ENCODE results near the gene ITPKA. TPM values are rescaled to one million over a fixed set of nuclear protein-coding genes. Genes with fewer than 3 reads are reported as not detected.

ITPKA gene
- polyA plus RNA-seq = 0.12 to 0.14 TPM in 2 of 3 replicates, not detected in the other
- polyA plus RNA-seq (2011; ENCODE audit: low read depth) = not detected
- polyA plus RNA-seq (2011; cell fraction: cytosol; rRNA removed) = 0.22 TPM in 1 of 2 replicates, not detected in the other
- 0.15 TPM in 1 of 2 replicates, not detected in the other for polyA plus RNA-seq (2011; cell fraction: nucleus; rRNA removed)
- polyA plus RNA-seq (2012; ENCODE audit: low replicate concordance) = 0.11 TPM in 1 of 2 replicates, not detected in the other
- not detected in 3 replicates for polyA minus RNA-seq
- 3.3 TPM for polyA minus RNA-seq (2011; cell fraction: cytosol; rRNA and poly(A)+ RNA removed)
- polyA minus RNA-seq (2011; cell fraction: nucleus; rRNA and poly(A)+ RNA removed) = not detected in 2 replicates

DNA sequence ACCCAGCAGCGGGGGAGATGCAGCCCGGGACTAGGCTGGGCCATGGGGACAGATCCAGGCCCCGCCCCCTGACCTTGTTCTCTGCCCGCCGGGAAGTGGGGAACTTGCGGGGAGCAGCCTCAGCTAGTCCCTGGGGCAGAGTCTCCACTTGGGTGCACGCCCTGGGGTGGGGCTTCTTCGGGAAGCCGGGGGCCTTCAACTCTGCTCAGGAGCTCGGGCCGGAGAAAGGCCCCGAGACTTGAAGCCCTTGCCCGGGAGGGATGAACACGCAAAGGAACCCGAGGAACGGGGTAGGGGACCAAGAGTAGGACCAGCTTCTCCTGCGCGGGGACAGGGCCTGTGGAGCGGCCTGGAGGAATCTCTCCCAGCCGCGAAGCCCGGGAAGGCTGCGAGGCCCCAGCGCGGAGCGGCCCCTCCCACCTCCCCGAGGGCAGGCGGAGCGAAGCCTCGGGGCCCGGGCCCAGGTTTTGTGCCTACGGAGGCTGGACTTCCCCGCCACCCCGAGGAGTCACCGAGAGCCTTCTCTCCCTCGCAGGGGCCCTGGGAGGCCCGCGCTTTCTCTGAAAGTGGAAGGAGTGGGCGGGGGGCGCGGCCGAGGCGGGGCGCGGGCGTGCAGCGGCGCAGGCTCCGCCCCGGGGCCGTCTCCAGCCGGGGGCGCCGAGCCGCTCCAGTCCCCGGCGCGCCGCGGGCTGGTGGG is at the start of gene ITPKA:
Gene ITPKA, plus strand, starts transcription at position 670 of the 697 bp plus-strand sequence. CDS start 54 bp downstream, outside the sequence.
- Histone ChIP-seq H3K4me2 (ENCODE audit: control insufficient read depth, extremely low read depth, insufficient read depth, low read depth, low read length) (peak within 1 kb of the TSS; percentile 68), H3K36me3 (ENCODE audit: control insufficient read depth in 2 of 2, extremely low read depth in 1 of 2, insufficient read depth in 2 of 2, low read length in 2 of 2) (no peaks in the 10 kb centered on the region), H3K27ac (ENCODE audit: control insufficient read depth, insufficient read depth, low read length) (no peak within 1 kb of the TSS), H2AFZ (ENCODE audit: control insufficient read depth, low read length) (peak within 1 kb of the TSS; percentile 81), H3K27me3 (ENCODE audit: control insufficient read depth, extremely low read depth, insufficient read depth, low read length) (peaks cover 37% of the 10 kb centered on the region), H3K4me3 (ENCODE audit: control insufficient read depth in 2 of 3, extremely low read depth in 1 of 3, insufficient read depth in 2 of 3, low read depth in 1 of 3, low read length in 3 of 3) (peak within 1 kb of the TSS; percentile 42 to 67 (median 57)), H3K79me2 (ENCODE audit: control insufficient read depth, insufficient read depth, low read length) (no peaks in the 10 kb centered on the region), H3K9ac (ENCODE audit: control insufficient read depth, extremely low read depth, insufficient read depth, low read length) (peak within 1 kb of the TSS; percentile 54), H3K4me1 (ENCODE audit: control insufficient read depth, extremely low read depth, insufficient read depth, low read length) (peaks cover 26% of the 10 kb centered on the region), H3K9me1 (ENCODE audit: control insufficient read depth, extremely low read depth, insufficient read depth, low read length) (no peaks in the 10 kb centered on the region), H4K20me1 (ENCODE audit: control insufficient read depth, extremely low read depth, insufficient read depth, low read length) (no peaks in the 10 kb centered on the region), H3K9me3 (ENCODE audit: control insufficient read depth, low read depth, low read length) (no peaks in the 10 kb centered on the region)
- TF ChIP-seq, protein P1, sequence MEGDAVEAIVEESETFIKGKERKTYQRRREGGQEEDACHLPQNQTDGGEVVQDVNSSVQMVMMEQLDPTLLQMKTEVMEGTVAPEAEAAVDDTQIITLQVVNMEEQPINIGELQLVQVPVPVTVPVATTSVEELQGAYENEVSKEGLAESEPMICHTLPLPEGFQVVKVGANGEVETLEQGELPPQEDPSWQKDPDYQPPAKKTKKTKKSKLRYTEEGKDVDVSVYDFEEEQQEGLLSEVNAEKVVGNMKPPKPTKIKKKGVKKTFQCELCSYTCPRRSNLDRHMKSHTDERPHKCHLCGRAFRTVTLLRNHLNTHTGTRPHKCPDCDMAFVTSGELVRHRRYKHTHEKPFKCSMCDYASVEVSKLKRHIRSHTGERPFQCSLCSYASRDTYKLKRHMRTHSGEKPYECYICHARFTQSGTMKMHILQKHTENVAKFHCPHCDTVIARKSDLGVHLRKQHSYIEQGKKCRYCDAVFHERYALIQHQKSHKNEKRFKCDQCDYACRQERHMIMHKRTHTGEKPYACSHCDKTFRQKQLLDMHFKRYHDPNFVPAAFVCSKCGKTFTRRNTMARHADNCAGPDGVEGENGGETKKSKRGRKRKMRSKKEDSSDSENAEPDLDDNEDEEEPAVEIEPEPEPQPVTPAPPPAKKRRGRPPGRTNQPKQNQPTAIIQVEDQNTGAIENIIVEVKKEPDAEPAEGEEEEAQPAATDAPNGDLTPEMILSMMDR (optimal IDR thresholded peaks at IDR 0.05 in 1 of 3, IDR thresholded peaks at IDR 0.05 in 1 of 3, conservative IDR thresholded peaks at IDR 0.05 in 1 of 3; ENCODE audit: extremely low read depth in 1 of 3, insufficient read depth in 2 of 3, low read length in 3 of 3) = no peak
- no peak for TF ChIP-seq EZH2 (IDR thresholded peaks at IDR 0.05; ENCODE audit: low read length)
- no peak for FAIRE-seq
- DNase-seq (ENCODE audit: low read depth, low spot score) = peak; percentile 17
- dilution Hi-C loops (cut with MboI; ENCODE audit: extremely low pct_ligation_motif_present, low sequenced_read_pairs) = no loop called here

GRCh38 chr15:41445399-41445798 is 48.3 kb upstream of the ITPKA start:
- Histone ChIP-seq H3K9me1 (ENCODE audit: control insufficient read depth, extremely low read depth, insufficient read depth, low read length) (no peaks in the 10 kb centered on the region), H3K36me3 (ENCODE audit: control insufficient read depth in 2 of 2, extremely low read depth in 1 of 2, insufficient read depth in 2 of 2, low read length in 2 of 2) (peaks cover 0 to 3% of the 10 kb centered on the region in 2 experiments), H3K4me1 (ENCODE audit: control insufficient read depth, extremely low read depth, insufficient read depth, low read length) (no peaks in the 10 kb centered on the region), H3K27ac (ENCODE audit: control insufficient read depth, insufficient read depth, low read length) (no peak overlapping the region), H3K4me2 (ENCODE audit: control insufficient read depth, extremely low read depth, insufficient read depth, low read depth, low read length) (no peak overlapping the region), H3K27me3 (ENCODE audit: control insufficient read depth, extremely low read depth, insufficient read depth, low read length) (no peaks in the 10 kb centered on the region), H3K79me2 (ENCODE audit: control insufficient read depth, insufficient read depth, low read length) (peaks cover 2% of the 10 kb centered on the region), H4K20me1 (ENCODE audit: control insufficient read depth, extremely low read depth, insufficient read depth, low read length) (no peaks in the 10 kb centered on the region), H2AFZ (ENCODE audit: control insufficient read depth, low read length) (no peak overlapping the region), H3K9me3 (ENCODE audit: control insufficient read depth, low read depth, low read length) (no peaks in the 10 kb centered on the region), H3K9ac (ENCODE audit: control insufficient read depth, extremely low read depth, insufficient read depth, low read length) (no peak overlapping the region), H3K4me3 (ENCODE audit: control insufficient read depth in 2 of 3, extremely low read depth in 1 of 3, insufficient read depth in 2 of 3, low read depth in 1 of 3, low read length in 3 of 3) (no peak overlapping the region)
- DNase-seq (ENCODE audit: low read depth, low spot score) (no peak), FAIRE-seq (no peak)
- dilution Hi-C loops (cut with MboI; ENCODE audit: extremely low pct_ligation_motif_present, low sequenced_read_pairs) = no loop called here
- TF ChIP-seq, protein P1 (optimal IDR thresholded peaks at IDR 0.05 in 1 of 3, IDR thresholded peaks at IDR 0.05 in 1 of 3, conservative IDR thresholded peaks at IDR 0.05 in 1 of 3; ENCODE audit: extremely low read depth in 1 of 3, insufficient read depth in 2 of 3, low read length in 3 of 3) = no peak
- TF ChIP-seq EZH2 (IDR thresholded peaks at IDR 0.05; ENCODE audit: low read length) = no peak

Measured in keratinocyte (primary cell).